HT-29 (cell line): ENCODE results near the gene DERL3. TPM values are rescaled to one million over a fixed set of nuclear protein-coding genes. Genes with fewer than 3 reads are reported as not detected.

Experiments used
- DNase-seq: peaks from one replicate; pipeline ENCODE4 v3.0.0-alpha.2; 2015; ENCODE audit warnings: low spot score
- total RNA-seq: library from RNA; depleted of rRNA; stranded (reverse); fragments of >200 nt; shearing (Covaris generic); gene quantifications from 2 replicates; pipeline ENCODE4 v1.2.3, GENCODE V29; 2014

DERL3 gene
- total RNA-seq, 1 experiment from 2014 or later: 0.79 TPM

GRCh38 chr22:23831781-23832180 lies 7.0 kb downstream of the DERL3 start:
- DNase-seq: no peak

GRCh38 chr22:23831261-23831660 lies 7.5 kb downstream of the DERL3 start:
- DNase-seq: no peak

GRCh38 chr22:23829845-23830372 lies 8.9 kb downstream of the DERL3 start:
- DNase-seq: no peak

GRCh38 chr22:23828800-23829680 lies 9.8 kb downstream of the DERL3 start:
- no peak for DNase-seq

GRCh38 chr22:23827351-23827995 lies 11.3 kb downstream of the DERL3 start:
- no peak for DNase-seq

- no peak for DNase-seq
Measured at GRCh38 chr22:23826510-23827350, 12.1 kb downstream of the DERL3 start.

GRCh38 chr22:23825246-23825905 lies 13.4 kb downstream of the DERL3 start:
- no peak for DNase-seq

GRCh38 chr22:23824476-23825245 lies 14.1 kb downstream of the DERL3 start:
- DNase-seq: no peak

GRCh38 chr22:23823331-23823791 lies 15.4 kb downstream of the DERL3 start:
- DNase-seq: no peak

- no peak for DNase-seq
Measured at GRCh38 chr22:23822101-23822671, 16.6 kb downstream of the DERL3 start.

GRCh38 chr22:23820748-23821211 lies 18.0 kb downstream of the DERL3 start:
- no peak for DNase-seq

GRCh38 chr22:23818541-23818940 lies 20.3 kb downstream of the DERL3 start:
- DNase-seq: no peak

GRCh38 chr22:23817146-23817545 lies 21.7 kb downstream of the DERL3 start:
- no peak for DNase-seq

GRCh38 chr22:23816156-23816976 lies 22.4 kb downstream of the DERL3 start:
- DNase-seq: no peak

- no peak for DNase-seq
Measured at GRCh38 chr22:23815541-23816155, 23.2 kb downstream of the DERL3 start.

GRCh38 chr22:23812378-23812777 lies 26.4 kb downstream of the DERL3 start:
- DNase-seq: no peak

GRCh38 chr22:23806837-23807236 lies 32.0 kb downstream of the DERL3 start:
- no peak for DNase-seq

- DNase-seq: no peak
Measured at GRCh38 chr22:23804781-23805291, 34.0 kb downstream of the DERL3 start.
